ENCODE measurements around the gene ENPP6.

DNA sequence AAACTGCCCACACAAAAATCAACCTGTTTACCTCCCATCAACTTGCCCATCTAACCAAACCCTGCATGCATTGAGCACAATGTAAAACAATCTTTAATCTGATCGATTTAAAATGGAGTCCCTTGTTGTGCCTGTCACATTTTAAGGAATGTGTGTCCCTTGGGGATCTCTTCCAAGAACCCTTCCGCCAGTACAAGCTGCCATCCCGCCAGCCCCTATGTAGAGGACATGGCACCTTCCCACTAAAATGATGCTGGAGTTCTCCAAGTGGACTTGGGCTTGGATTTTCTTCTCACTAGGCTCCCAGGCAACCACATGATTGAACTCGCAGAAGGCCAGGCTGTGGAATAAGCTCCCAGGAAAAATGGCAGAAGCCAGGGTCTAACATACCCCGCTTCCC is 45.8 kb upstream of the ENPP6 start:
- TF ChIP-seq, protein P1, sequence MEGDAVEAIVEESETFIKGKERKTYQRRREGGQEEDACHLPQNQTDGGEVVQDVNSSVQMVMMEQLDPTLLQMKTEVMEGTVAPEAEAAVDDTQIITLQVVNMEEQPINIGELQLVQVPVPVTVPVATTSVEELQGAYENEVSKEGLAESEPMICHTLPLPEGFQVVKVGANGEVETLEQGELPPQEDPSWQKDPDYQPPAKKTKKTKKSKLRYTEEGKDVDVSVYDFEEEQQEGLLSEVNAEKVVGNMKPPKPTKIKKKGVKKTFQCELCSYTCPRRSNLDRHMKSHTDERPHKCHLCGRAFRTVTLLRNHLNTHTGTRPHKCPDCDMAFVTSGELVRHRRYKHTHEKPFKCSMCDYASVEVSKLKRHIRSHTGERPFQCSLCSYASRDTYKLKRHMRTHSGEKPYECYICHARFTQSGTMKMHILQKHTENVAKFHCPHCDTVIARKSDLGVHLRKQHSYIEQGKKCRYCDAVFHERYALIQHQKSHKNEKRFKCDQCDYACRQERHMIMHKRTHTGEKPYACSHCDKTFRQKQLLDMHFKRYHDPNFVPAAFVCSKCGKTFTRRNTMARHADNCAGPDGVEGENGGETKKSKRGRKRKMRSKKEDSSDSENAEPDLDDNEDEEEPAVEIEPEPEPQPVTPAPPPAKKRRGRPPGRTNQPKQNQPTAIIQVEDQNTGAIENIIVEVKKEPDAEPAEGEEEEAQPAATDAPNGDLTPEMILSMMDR (IDR thresholded peaks at IDR 0.05; ENCODE audit: low read depth, low read length, missing input control) = no peak
- no peak for TF ChIP-seq JUND (IDR thresholded peaks at IDR 0.05)
